PC-9 (cell line): ENCODE results near the gene STX16.

ENCODE experiments used
- CTCF ChIP-seq: fragments of 200-600 bp; sonication (generic); conservative IDR thresholded peaks from 2 replicates; pipeline ENCODE4 v1.6.1; 2017; ENCODE audit warnings: mixed run types, antibody characterized with exemption, mild to moderate bottlenecking, moderate library complexity
- EZH2 ChIP-seq: fragments of 200-600 bp; sonication (generic); IDR thresholded peaks from 2 replicates; pipeline ENCODE4 v1.8.0; 2017; ENCODE audit warnings: antibody characterized with exemption, low read depth

DNA sequence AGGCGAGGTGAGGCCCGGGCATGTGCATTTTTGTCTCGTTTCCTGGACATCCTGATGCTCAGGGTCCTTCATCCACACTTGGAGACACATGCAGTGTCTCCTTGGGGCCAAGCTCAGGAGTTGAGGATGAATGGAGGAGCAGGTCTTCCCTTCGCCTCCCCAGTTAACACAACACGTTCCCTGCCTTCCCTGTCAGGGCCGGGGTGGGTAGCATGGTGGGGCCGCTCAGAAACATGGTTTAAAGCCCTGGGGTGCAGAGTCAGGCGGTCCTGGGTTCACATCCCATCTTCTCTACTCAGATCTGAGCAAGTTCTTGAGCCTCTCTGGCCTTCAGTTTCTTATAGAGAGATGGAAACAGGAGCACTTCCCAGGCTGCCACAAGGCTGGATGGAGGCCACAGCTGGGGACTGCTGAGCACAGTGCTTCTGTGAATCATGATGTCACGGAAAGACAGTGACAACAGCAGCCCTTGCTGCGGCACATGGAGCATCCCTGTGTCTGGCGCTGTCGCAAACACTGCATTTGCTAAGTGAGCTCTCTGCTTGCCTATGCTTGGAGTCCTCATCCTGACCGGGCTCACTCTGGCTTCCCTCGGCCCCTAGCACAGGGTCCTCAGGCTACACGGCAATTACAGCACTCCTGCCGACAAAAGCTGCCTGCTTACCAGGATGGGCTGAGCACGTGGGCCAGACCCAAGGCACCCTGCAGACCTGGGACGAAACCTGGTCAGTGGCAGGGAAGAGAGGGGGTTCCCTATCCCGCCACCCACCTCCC, 45.6 kb upstream of the STX16 start:
- no peak for TF ChIP-seq CTCF
- no peak for TF ChIP-seq EZH2
